Stomach (tissue), 19 donors: Measurements from ENCODE around the gene ZYX. TPM values are rescaled to one million over a fixed set of nuclear protein-coding genes. Genes with fewer than 3 reads are reported as not detected.

ENCODE experiments used
- DNase-seq, 2 donors: peaks; one replicate each; pipeline versions ENCODE4 v3.0.0 to v3.0.0-alpha.2; 2013 to 2019
- H3K27ac ChIP-seq, 5 donors: fragments of 200-600 bp in 4 of 5; sonication (generic) in 4 of 5; one replicate each; pipeline ENCODE4 v1.5.1; 2013 to 2019; ENCODE audit warnings: mild to moderate bottlenecking in 1 of 5, moderate library complexity in 1 of 5
- H3K27me3 ChIP-seq, 3 donors: fragments of 200-600 bp; sonication (generic); one replicate each; pipeline ENCODE4 v1.5.1; 2017 to 2019; ENCODE audit warnings: mixed run types in 1 of 3
- H3K36me3 ChIP-seq, 4 donors: fragments of 200-600 bp; sonication (generic); 1 replicate in 3 of 4; 2 replicates in 1 of 4; pipeline ENCODE4 v1.5.1; 2016 to 2019
- H3K4me1 ChIP-seq, 4 donors: fragments of 200-600 bp; sonication (generic); one replicate each; pipeline ENCODE4 v1.5.1; 2016 to 2019
- H3K4me3 ChIP-seq, 4 donors: fragments of 200-600 bp; sonication (generic) in 3 of 4; one replicate each; pipeline ENCODE4 v1.5.1; 2016 to 2019; ENCODE audit warnings: mild to moderate bottlenecking in 1 of 4
- H3K9me3 ChIP-seq, 4 donors: fragments of 200-600 bp; sonication (generic); one replicate each; pipeline ENCODE4 v1.5.1; 2016 to 2019
- EP300 ChIP-seq: sonication (generic); formaldehyde crosslinking; IDR thresholded peaks from one replicate; pipeline ENCODE4 v1.6.1; 2017; ENCODE audit warnings: antibody characterized with exemption
- POLR2A ChIP-seq, 4 donors: fragments of 450-650 bp; IDR thresholded peaks; one replicate each; pipeline ENCODE4 v1.6.1; 2016; ENCODE audit warnings: antibody characterized with exemption in 4 of 4, control low read depth in 2 of 4, mild to moderate bottlenecking in 1 of 4, moderate library complexity in 1 of 4
- POLR2AphosphoS5 ChIP-seq, 3 donors: sonication (generic); formaldehyde crosslinking; IDR thresholded peaks; one replicate each; pipeline ENCODE4 v1.6.1; 2016; ENCODE audit warnings: antibody characterized with exemption in 3 of 3
- WGBS, 5 donors: extraction: QIAGEN DNeasy Blood & Tissue Kit in 3 of 5; methylation state at CpG; one replicate each; pipeline versions ENCODE4 v1.1.5 to v1.1.7; 2013 to 2018; 5-methylcytosine and 5-hydroxymethylcytosine counted together
- intact Hi-C: fragments of 100-400 bp; cut with DNase I; formaldehyde crosslinking; loops from one replicate; pipeline ENCODE4 v1.15.1; 2023; ENCODE audit warnings: low total_unique reads
- long read RNA-seq, 10 donors: transcript quantifications; one replicate each; lab custom pipeline, GENCODE V29; 2026
- polyA plus RNA-seq, 3 donors: library from polyadenylated mRNA; stranded (reverse); fragments of 200-250 nt; gene quantifications; one replicate each; pipeline ENCODE4 v1.2.3, GENCODE V29; 2013
- total RNA-seq, 5 donors: library from RNA; depleted of rRNA; stranded (reverse); fragments of >200 nt; gene quantifications; one replicate each; pipeline versions ENCODE4 v1.1.0 to v1.2.3, GENCODE V29; 2014 to 2016
- TF ChIP-seq, protein P1 (sequence below), 7 experiments: fragments of 450-650 bp in 4 of 7; fragments of 200-600 bp in 3 of 7; sonication (generic) in 3 of 7; IDR thresholded peaks; one replicate each; pipeline ENCODE4 v1.5.1; 2016 to 2019; ENCODE audit warnings: antibody characterized with exemption in 7 of 7, control low read depth in 2 of 7, mild to moderate bottlenecking in 1 of 7
- donor health status: healthy with polysubstance abuse.
- donor health status: Bipolar disorder and iron deficiency.
- donor health status: healthy.

Gene ZYX, protein sequence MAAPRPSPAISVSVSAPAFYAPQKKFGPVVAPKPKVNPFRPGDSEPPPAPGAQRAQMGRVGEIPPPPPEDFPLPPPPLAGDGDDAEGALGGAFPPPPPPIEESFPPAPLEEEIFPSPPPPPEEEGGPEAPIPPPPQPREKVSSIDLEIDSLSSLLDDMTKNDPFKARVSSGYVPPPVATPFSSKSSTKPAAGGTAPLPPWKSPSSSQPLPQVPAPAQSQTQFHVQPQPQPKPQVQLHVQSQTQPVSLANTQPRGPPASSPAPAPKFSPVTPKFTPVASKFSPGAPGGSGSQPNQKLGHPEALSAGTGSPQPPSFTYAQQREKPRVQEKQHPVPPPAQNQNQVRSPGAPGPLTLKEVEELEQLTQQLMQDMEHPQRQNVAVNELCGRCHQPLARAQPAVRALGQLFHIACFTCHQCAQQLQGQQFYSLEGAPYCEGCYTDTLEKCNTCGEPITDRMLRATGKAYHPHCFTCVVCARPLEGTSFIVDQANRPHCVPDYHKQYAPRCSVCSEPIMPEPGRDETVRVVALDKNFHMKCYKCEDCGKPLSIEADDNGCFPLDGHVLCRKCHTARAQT
- 100 to 1,000 TPM in 1 of 5 donors, 10 to 100 TPM in 4; 20.6 to 102 (median 64.0) TPM for total RNA-seq
- polyA plus RNA-seq = 10 to 100 TPM; 73.4 to 79.2 (median 74.1) TPM
- long read RNA-seq, donor 1, partial matches to known transcripts = 46 of 72 reads
- long read RNA-seq, donor 1, other reads (novel, unspliced or antisense) = 22 of 72 reads
- long read RNA-seq, donor 2, transcript ZYX-201 (10 exons, 2,493 nt) = major isoform, 5 of 63 reads
- long read RNA-seq, donor 2, partial matches to known transcripts = 38 of 63 reads
- long read RNA-seq, donor 2, other reads (novel, unspliced or antisense) = 20 of 63 reads
- long read RNA-seq, donor 3, partial matches to known transcripts = 6 of 7 reads
- long read RNA-seq, donor 3, other reads (novel, unspliced or antisense) = 0 of 7 reads
- long read RNA-seq, donor 4, partial matches to known transcripts = 6 of 7 reads
- long read RNA-seq, donor 4, other reads (novel, unspliced or antisense) = 0 of 7 reads
- long read RNA-seq, donor 5, partial matches to known transcripts = 95 of 99 reads
- long read RNA-seq, donor 5, other reads (novel, unspliced or antisense) = 0 of 99 reads
- long read RNA-seq, donor 6, transcript ZYX-201 (10 exons, 2,493 nt) = major isoform, 17 of 92 reads
- long read RNA-seq, donor 6, partial matches to known transcripts = 53 of 92 reads
- long read RNA-seq, donor 6, other reads (novel, unspliced or antisense) = 21 of 92 reads
- long read RNA-seq, donor 7, transcript ZYX-201 (10 exons, 2,493 nt) = major isoform, 10 of 140 reads
- long read RNA-seq, donor 7, partial matches to known transcripts = 99 of 140 reads
- long read RNA-seq, donor 7, other reads (novel, unspliced or antisense) = 30 of 140 reads
- long read RNA-seq, donor 8, partial matches to known transcripts = 12 of 19 reads
- long read RNA-seq, donor 8, other reads (novel, unspliced or antisense) = 6 of 19 reads
- long read RNA-seq, donor 9, partial matches to known transcripts = 23 of 41 reads
- long read RNA-seq, donor 9, other reads (novel, unspliced or antisense) = 16 of 41 reads
- long read RNA-seq, donor 10, partial matches to known transcripts = 6 of 7 reads
- long read RNA-seq, donor 10, other reads (novel, unspliced or antisense) = 0 of 7 reads

DNA sequence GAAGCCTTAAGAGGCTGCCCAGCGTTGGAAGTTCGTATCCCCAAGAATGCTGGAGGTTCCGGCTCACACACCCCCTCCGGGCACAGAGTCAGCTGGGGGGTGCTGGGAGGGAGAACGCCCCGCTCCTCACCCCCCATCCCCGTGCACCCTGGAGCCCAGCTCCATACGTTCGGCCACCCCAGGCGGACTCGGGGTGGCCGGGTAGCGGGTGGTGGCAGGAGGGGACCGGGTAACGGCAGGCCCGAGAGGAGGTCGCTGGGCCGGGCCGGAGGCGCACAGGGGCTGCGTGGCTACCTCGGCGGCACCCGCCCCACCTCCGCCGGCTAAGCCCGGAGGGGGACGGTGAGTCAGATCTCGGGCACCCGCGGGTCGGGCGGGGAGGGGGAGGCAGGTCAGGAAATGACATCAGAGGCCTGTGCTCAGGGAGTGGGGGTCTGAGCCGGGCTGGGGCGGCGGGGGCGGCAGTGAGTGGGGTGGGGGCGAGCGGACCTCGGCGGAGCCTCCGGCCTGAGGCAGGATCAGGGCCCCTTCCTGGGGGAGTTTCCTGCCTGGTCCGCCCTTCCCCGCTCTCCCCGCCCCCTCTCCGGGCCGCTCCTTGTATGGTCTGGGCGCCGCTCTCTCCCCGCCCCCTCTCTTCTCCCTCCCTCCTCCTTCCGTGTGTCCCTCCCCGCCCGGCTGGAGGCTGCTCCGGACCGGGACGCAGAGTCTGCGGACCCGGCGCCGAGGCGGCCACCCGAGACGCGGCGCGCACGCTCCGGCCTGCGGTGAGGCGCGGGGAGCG, at the start of gene ZYX:
ZYX (plus strand) TSS at position 700 of the 781 bp plus-strand sequence. CDS start 227 bp downstream, outside the sequence.
- peaks cover 0 to 21% (median 0%) of the 10 kb centered on the region in 4 donors for H3K36me3 ChIP-seq

DNA sequence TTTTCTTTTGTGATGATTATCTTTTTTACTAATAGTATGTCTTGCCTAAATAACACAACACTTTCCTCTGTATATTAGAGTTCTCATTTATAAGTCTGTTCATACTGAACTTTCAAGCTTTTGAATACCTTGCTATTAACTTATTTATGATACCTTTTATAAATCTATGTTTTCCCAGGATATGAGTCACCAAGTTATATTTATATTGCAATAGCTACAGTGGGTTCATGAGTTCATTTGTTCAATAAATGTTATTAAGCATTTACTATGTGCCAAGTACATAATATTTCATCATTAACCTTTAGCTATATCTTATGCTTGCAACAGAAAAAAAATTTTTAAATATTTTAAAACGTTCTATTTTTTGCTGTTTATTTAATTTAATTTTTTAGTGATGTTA, 46.9 kb upstream of the ZYX start:
- no peaks in the 10 kb centered on the region for H3K4me1 ChIP-seq
- intact Hi-C loops = no loop called here
- DNase-seq = no peak
- H3K27ac ChIP-seq = peak overlapping the region in 1 of 5 donors; percentile 23
- TF ChIP-seq POLR2A (IDR thresholded peaks at IDR 0.05) (no peak), EP300 (no peak), POLR2AphosphoS5 (IDR thresholded peaks at IDR 0.05) (no peak)
- TF ChIP-seq, protein P1, sequence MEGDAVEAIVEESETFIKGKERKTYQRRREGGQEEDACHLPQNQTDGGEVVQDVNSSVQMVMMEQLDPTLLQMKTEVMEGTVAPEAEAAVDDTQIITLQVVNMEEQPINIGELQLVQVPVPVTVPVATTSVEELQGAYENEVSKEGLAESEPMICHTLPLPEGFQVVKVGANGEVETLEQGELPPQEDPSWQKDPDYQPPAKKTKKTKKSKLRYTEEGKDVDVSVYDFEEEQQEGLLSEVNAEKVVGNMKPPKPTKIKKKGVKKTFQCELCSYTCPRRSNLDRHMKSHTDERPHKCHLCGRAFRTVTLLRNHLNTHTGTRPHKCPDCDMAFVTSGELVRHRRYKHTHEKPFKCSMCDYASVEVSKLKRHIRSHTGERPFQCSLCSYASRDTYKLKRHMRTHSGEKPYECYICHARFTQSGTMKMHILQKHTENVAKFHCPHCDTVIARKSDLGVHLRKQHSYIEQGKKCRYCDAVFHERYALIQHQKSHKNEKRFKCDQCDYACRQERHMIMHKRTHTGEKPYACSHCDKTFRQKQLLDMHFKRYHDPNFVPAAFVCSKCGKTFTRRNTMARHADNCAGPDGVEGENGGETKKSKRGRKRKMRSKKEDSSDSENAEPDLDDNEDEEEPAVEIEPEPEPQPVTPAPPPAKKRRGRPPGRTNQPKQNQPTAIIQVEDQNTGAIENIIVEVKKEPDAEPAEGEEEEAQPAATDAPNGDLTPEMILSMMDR (IDR thresholded peaks at IDR 0.05) = no peak
- 9 to 30% (median 22%) methylated on average over 1 of the region's 1 CpG for WGBS, 5 donors
- no peaks in the 10 kb centered on the region for H3K36me3 ChIP-seq
- no peaks in the 10 kb centered on the region for H3K9me3 ChIP-seq
- H3K4me3 ChIP-seq = no peak overlapping the region
- peaks cover 0 to 14% (median 0%) of the 10 kb centered on the region in 3 donors for H3K27me3 ChIP-seq

More for the DNA sequence above, at the start of gene ZYX:
- intact Hi-C loops = no loop called here
- Histone ChIP-seq H3K27me3 (no peaks in the 10 kb centered on the region), H3K4me1 (peaks cover 27 to 75% (median 49%) of the 10 kb centered on the region in 4 donors), H3K9me3 (no peaks in the 10 kb centered on the region), H3K4me3 (peak within 1 kb of the TSS; percentile 78 to 100 (median 96)), H3K27ac (peak within 1 kb of the TSS; percentile 97 to 100 (median 99))
- DNase-seq = peak; percentile 93 to 98
- TF ChIP-seq POLR2AphosphoS5 (IDR thresholded peaks at IDR 0.05) = peak; percentile 77 to 95 (median 92)
- TF ChIP-seq, protein P1 (IDR thresholded peaks at IDR 0.05) = no peak
- peak in 2 of 4 donors; percentile 58 to 70 for TF ChIP-seq POLR2A (IDR thresholded peaks at IDR 0.05)
- WGBS, 5 donors = 0 to 1% (median 0%) methylated on average over 6 to 70 of the region's 72 CpGs

DNA sequence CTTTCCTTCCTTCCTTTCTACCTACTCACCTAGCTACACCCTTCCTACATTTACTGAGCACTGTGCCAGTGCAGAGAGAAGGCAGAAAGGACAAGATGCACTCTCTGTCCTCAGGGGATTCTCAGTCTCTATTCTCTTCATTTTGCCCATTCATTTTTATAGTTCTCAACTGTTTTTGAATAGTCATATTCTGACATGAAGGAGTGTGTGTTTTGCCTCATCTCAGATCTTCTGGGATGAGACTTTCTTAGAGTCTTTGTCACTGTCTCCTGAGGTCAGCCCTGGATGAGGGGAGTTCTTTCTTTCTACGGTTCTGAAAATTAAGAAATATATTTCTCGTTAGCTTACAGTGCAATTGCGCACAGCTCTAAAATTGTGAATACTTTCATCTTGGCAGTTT, 43.9 kb upstream of the ZYX start:
- no peaks in the 10 kb centered on the region for H3K4me1 ChIP-seq
- H3K9me3 ChIP-seq = no peaks in the 10 kb centered on the region
- H3K36me3 ChIP-seq = no peaks in the 10 kb centered on the region
- WGBS, 5 donors = 85 to 93% (median 90%) methylated on average over 3 of the region's 3 CpGs
- peaks cover 0 to 12% (median 0%) of the 10 kb centered on the region in 3 donors for H3K27me3 ChIP-seq
- no peak overlapping the region for H3K4me3 ChIP-seq
- no peak overlapping the region for H3K27ac ChIP-seq
- intact Hi-C loops = no loop called here
- DNase-seq = no peak
- no peak for TF ChIP-seq EP300
- TF ChIP-seq, protein P1 (IDR thresholded peaks at IDR 0.05) = no peak
- no peak for TF ChIP-seq POLR2AphosphoS5 (IDR thresholded peaks at IDR 0.05)
- TF ChIP-seq POLR2A (IDR thresholded peaks at IDR 0.05) = no peak
